ENCODE results near the gene PCSK9.

The PCSK9 gene

DNA sequence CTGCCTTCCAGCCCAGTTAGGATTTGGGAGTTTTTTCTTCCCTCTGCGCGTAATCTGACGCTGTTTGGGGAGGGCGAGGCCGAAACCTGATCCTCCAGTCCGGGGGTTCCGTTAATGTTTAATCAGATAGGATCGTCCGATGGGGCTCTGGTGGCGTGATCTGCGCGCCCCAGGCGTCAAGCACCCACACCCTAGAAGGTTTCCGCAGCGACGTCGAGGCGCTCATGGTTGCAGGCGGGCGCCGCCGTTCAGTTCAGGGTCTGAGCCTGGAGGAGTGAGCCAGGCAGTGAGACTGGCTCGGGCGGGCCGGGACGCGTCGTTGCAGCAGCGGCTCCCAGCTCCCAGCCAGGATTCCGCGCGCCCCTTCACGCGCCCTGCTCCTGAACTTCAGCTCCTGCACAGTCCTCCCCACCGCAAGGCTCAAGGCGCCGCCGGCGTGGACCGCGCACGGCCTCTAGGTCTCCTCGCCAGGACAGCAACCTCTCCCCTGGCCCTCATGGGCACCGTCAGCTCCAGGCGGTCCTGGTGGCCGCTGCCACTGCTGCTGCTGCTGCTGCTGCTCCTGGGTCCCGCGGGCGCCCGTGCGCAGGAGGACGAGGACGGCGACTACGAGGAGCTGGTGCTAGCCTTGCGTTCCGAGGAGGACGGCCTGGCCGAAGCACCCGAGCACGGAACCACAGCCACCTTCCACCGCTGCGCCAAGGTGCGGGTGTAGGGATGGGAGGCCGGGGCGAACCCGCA lies at the start of gene PCSK9:
TSS of gene PCSK9 (plus strand) at position 207 of the 741 bp plus-strand sequence. CDS start at position 497, 290 bp downstream.
- Histone ChIP-seq H3K4me3 (ENCODE audit: low read length) (peak within 1 kb of the TSS; percentile 33), H3K27ac (ENCODE audit: low read depth, low read length) (no peak within 1 kb of the TSS), H3K27me3 (ENCODE audit: control insufficient read depth, insufficient read depth, low read length) (peaks cover 11% of the 10 kb centered on the region), H3K36me3 (ENCODE audit: control insufficient read depth, insufficient read depth, low read length) (no peaks in the 10 kb centered on the region), H3K9ac (ENCODE audit: low read length) (no peak within 1 kb of the TSS), H3K4me1 (ENCODE audit: control insufficient read depth, insufficient read depth, low read length) (no peaks in the 10 kb centered on the region)

DNA sequence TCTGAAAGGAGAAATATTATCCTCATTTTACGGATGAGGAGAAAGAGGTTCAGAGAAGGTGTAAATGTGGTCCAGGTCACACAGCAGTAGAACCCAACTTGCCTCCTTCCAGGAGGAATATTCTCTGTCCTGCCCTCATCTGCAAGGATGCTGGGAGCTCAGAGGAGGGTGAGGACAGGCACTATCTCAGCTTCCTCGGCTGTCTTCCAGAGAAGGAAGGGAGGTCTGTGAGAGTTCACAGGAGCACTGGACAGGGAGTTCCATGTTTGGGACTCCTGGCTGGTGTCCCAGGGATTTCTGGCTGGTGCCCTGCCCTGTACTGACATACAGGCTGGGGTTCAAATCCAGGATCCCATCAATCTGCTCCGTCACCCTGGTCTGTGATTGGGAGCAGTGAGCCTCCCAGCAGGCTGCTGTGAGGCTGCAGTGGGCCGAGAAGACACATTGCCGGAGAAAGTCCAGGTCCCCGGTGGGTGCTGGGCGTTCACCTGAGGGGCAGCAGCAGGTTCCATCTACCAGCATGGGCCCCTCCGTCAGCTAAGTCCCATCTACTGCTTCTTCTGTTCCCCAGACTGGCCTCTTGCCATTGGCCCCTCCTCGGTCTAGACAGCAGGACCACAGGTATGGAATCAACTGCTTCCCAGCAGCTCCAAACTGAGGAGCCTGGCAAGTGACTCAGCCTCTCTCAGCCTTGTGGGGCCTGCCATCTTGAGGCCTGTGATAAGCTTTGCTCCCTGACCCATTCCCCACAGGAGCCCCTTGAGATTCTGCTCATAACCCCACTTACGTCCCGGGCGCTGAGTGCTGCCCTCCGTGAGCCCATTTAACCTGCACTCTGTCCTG lies 49.2 kb upstream of the PCSK9 start:
- no peaks in the 10 kb centered on the region for H3K27me3 ChIP-seq (ENCODE audit: control insufficient read depth, insufficient read depth, low read length)
- H3K36me3 ChIP-seq (ENCODE audit: control insufficient read depth, insufficient read depth, low read length) = no peaks in the 10 kb centered on the region
- H3K4me3 ChIP-seq (ENCODE audit: low read length) = no peak overlapping the region
- no peak overlapping the region for H3K27ac ChIP-seq (ENCODE audit: low read depth, low read length)
- no peaks in the 10 kb centered on the region for H3K4me1 ChIP-seq (ENCODE audit: control insufficient read depth, insufficient read depth, low read length)
- H3K9ac ChIP-seq (ENCODE audit: low read length) = no peak overlapping the region

DNA sequence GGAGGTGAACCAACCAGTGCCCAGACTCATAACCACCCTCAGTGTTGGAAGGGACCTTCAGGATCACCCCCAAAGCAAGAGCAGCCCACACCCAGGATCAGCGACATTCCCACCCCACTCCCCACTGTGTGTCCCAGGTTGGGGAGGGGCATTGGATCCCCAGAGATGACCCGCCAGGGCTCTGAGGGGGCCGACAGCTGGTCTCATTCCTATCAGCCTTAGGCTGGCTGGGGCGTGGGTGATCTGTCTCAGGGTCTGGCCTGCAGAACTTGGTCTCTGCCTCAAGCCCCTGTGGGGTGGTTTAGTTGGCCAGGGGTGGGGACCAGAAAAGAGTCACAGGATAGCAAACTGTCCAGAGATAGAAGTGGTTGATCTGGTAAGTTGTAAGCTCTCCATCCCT lies 48.4 kb upstream of the PCSK9 start:
- no peaks in the 10 kb centered on the region for H3K4me1 ChIP-seq (ENCODE audit: control insufficient read depth, insufficient read depth, low read length)

GRCh38 chr1:54991939-54992338 lies 47.4 kb upstream of the PCSK9 start:
- Histone ChIP-seq H3K4me1 (ENCODE audit: control insufficient read depth, insufficient read depth, low read length) (no peaks in the 10 kb centered on the region), H3K4me3 (ENCODE audit: low read length) (no peak overlapping the region), H3K36me3 (ENCODE audit: control insufficient read depth, insufficient read depth, low read length) (no peaks in the 10 kb centered on the region), H3K9ac (ENCODE audit: low read length) (no peak overlapping the region), H3K27me3 (ENCODE audit: control insufficient read depth, insufficient read depth, low read length) (peaks cover 7% of the 10 kb centered on the region), H3K27ac (ENCODE audit: low read depth, low read length) (no peak overlapping the region)

More for the DNA sequence above, 48.4 kb upstream of the PCSK9 start:
- H3K9ac ChIP-seq (ENCODE audit: low read length) = no peak overlapping the region
- H3K36me3 ChIP-seq (ENCODE audit: control insufficient read depth, insufficient read depth, low read length) = no peaks in the 10 kb centered on the region
- no peak overlapping the region for H3K27ac ChIP-seq (ENCODE audit: low read depth, low read length)
- no peak overlapping the region for H3K4me3 ChIP-seq (ENCODE audit: low read length)
- H3K27me3 ChIP-seq (ENCODE audit: control insufficient read depth, insufficient read depth, low read length) = peaks cover 2% of the 10 kb centered on the region

DNA sequence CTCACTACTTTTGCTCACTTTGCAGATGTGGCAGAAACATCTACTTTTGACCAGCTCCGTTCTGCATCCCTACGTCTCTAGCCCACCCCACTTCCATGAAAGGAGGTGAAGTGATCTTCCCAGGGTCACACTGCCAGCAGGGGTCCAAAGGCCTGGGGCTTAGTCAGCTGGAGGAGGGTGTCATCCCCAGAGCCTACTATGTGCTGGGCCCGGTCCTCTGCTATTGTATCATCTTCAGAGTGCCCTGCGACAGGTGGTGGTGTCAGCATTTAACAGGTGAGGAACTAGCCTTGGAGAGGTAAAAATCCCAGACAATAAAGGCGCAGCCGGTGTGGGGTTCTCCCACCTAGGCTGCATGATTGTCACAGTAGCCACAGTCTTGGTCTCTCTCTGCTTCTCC lies 46.2 kb upstream of the PCSK9 start:
- Histone ChIP-seq H3K4me1 (ENCODE audit: control insufficient read depth, insufficient read depth, low read length) (no peaks in the 10 kb centered on the region), H3K9ac (ENCODE audit: low read length) (no peak overlapping the region), H3K4me3 (ENCODE audit: low read length) (no peak overlapping the region), H3K27me3 (ENCODE audit: control insufficient read depth, insufficient read depth, low read length) (peaks cover 14% of the 10 kb centered on the region), H3K27ac (ENCODE audit: low read depth, low read length) (no peak overlapping the region), H3K36me3 (ENCODE audit: control insufficient read depth, insufficient read depth, low read length) (no peaks in the 10 kb centered on the region)

GRCh38 chr1:54994355-54994990 lies 44.9 kb upstream of the PCSK9 start:
- Histone ChIP-seq H3K4me3 (ENCODE audit: low read length) (no peak overlapping the region), H3K9ac (ENCODE audit: low read length) (no peak overlapping the region), H3K27me3 (ENCODE audit: control insufficient read depth, insufficient read depth, low read length) (peaks cover 14% of the 10 kb centered on the region), H3K4me1 (ENCODE audit: control insufficient read depth, insufficient read depth, low read length) (no peaks in the 10 kb centered on the region), H3K36me3 (ENCODE audit: control insufficient read depth, insufficient read depth, low read length) (no peaks in the 10 kb centered on the region), H3K27ac (ENCODE audit: low read depth, low read length) (no peak overlapping the region)

DNA sequence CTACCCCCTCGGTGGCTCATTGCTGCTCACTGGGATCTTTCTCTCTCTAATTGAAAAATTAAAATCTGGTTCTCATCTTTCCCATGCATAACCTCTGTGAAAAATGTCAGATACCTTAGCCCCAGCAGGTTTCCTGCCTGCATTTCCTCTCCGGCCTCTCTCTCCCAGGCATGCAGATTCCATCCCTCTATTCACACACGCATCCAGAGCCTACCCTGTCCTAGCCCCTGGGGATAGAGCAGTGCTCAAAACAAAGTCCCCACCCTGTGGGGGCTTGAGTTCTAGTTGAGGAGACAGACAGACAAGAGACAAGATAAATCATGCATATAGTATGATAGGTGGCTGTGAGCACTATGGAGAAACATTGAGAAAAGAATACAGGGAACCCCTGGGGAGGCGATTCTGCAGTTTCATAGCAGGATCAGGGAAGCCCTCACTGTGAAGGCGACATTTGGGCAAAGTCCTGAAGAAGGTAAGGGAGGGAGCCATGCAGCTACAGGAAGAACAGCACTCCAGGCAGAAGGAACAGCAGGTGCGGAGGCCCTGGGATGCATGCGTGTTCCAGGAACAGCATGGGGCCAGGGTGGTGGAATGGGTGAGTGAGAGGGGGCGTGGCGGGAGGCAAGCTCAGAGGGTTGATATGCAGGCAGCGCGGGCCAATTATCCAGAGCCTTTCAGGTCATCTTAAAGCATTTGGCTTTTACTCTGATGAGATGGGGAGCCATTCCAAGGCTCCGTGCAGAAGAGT lies 44.2 kb upstream of the PCSK9 start:
- no peak overlapping the region for H3K9ac ChIP-seq (ENCODE audit: low read length)
- peaks cover 14% of the 10 kb centered on the region for H3K27me3 ChIP-seq (ENCODE audit: control insufficient read depth, insufficient read depth, low read length)
- no peaks in the 10 kb centered on the region for H3K36me3 ChIP-seq (ENCODE audit: control insufficient read depth, insufficient read depth, low read length)
- no peak overlapping the region for H3K27ac ChIP-seq (ENCODE audit: low read depth, low read length)
- H3K4me1 ChIP-seq (ENCODE audit: control insufficient read depth, insufficient read depth, low read length) = no peaks in the 10 kb centered on the region
- no peak overlapping the region for H3K4me3 ChIP-seq (ENCODE audit: low read length)

DNA sequence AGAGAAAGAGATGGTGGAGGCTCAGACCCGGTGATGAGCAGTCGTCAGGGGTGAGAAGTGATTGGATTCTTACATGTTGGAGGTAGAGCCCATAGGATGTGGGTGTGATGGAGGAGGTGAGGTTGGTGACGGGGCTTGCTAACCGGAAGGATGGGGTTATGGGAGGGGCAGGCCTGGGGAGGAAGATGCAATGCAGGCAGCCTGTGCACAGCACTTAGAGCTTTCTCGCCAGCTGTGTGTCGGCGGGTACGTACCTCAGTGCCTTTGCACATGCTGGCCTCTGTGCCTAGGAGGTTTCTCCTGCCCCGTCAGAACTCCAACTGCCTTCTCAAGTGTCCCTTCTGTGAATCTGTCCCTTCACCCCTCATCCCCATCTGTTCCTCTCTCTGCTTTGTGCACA lies 43.5 kb upstream of the PCSK9 start:
- Histone ChIP-seq H3K9ac (ENCODE audit: low read length) (no peak overlapping the region), H3K4me3 (ENCODE audit: low read length) (no peak overlapping the region), H3K36me3 (ENCODE audit: control insufficient read depth, insufficient read depth, low read length) (no peaks in the 10 kb centered on the region), H3K4me1 (ENCODE audit: control insufficient read depth, insufficient read depth, low read length) (no peaks in the 10 kb centered on the region), H3K27me3 (ENCODE audit: control insufficient read depth, insufficient read depth, low read length) (peaks cover 14% of the 10 kb centered on the region), H3K27ac (ENCODE audit: low read depth, low read length) (no peak overlapping the region)

GRCh38 chr1:54996359-54996868 lies 42.9 kb upstream of the PCSK9 start:
- Histone ChIP-seq H3K9ac (ENCODE audit: low read length) (no peak overlapping the region), H3K4me1 (ENCODE audit: control insufficient read depth, insufficient read depth, low read length) (no peaks in the 10 kb centered on the region), H3K4me3 (ENCODE audit: low read length) (no peak overlapping the region), H3K36me3 (ENCODE audit: control insufficient read depth, insufficient read depth, low read length) (no peaks in the 10 kb centered on the region), H3K27ac (ENCODE audit: low read depth, low read length) (no peak overlapping the region), H3K27me3 (ENCODE audit: control insufficient read depth, insufficient read depth, low read length) (peaks cover 14% of the 10 kb centered on the region)

GRCh38 chr1:54996869-54997710 lies 42.3 kb upstream of the PCSK9 start:
- H3K4me1 ChIP-seq (ENCODE audit: control insufficient read depth, insufficient read depth, low read length) = no peaks in the 10 kb centered on the region
- H3K4me3 ChIP-seq (ENCODE audit: low read length) = no peak overlapping the region
- peaks cover 14% of the 10 kb centered on the region for H3K27me3 ChIP-seq (ENCODE audit: control insufficient read depth, insufficient read depth, low read length)
- no peak overlapping the region for H3K27ac ChIP-seq (ENCODE audit: low read depth, low read length)
- no peak overlapping the region for H3K9ac ChIP-seq (ENCODE audit: low read length)
- no peaks in the 10 kb centered on the region for H3K36me3 ChIP-seq (ENCODE audit: control insufficient read depth, insufficient read depth, low read length)

DNA sequence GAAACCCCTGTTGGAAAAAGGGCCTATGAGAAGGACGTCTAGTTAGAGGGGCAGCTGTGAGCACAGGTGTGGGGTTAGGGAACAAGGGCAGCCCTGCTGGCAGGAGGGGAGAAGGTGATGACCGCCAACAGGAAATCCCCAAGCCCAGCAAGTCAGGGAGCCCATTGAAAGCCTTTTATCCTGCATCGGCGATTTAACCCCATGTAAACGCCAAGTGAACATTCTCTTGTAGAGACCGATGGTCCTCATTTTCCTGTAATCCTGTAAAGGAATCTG lies 41.7 kb upstream of the PCSK9 start:
- Histone ChIP-seq H3K27me3 (ENCODE audit: control insufficient read depth, insufficient read depth, low read length) (peaks cover 14% of the 10 kb centered on the region), H3K36me3 (ENCODE audit: control insufficient read depth, insufficient read depth, low read length) (no peaks in the 10 kb centered on the region), H3K9ac (ENCODE audit: low read length) (no peak overlapping the region), H3K27ac (ENCODE audit: low read depth, low read length) (no peak overlapping the region), H3K4me1 (ENCODE audit: control insufficient read depth, insufficient read depth, low read length) (no peaks in the 10 kb centered on the region), H3K4me3 (ENCODE audit: low read length) (no peak overlapping the region)

Data from rectal smooth muscle tissue (tissue), 1 donor.